Measurements from ENCODE around the gene DDX56.
"Not testable (repeated sequence)": the region's sequence is repeated elsewhere in the genome, so short reads cannot be mapped to it uniquely, and the experiment has no call there.

DDX56 gene

GRCh38 chr7:44604941-44605340 is 31.2 kb upstream of the DDX56 start:
- H3K79me2 ChIP-seq (ENCODE audit: low read length), result peaks cover 31% of the 10 kb centered on the region
- no peak overlapping the region for H3K9ac ChIP-seq (ENCODE audit: low read length)
- H3K36me3 ChIP-seq (replicated peaks; ENCODE audit: low read depth, low read length), result peaks cover 3% of the 10 kb centered on the region
- H3K4me3 ChIP-seq (ENCODE audit: low read length), result no peak overlapping the region
- peaks cover 7% of the 10 kb centered on the region; the same call in 1 of the 2 replicates for H4K20me1 ChIP-seq (ENCODE audit: insufficient read depth, low read length)
- 0 out of 2 replicates have a peak, but pooled peaks cover 2% of the 10 kb centered on the region for H3K27me3 ChIP-seq (ENCODE audit: low read depth, low read length)
- no peaks in the 10 kb centered on the region for H3K9me3 ChIP-seq (ENCODE audit: insufficient read depth, low read length)
- no peak overlapping the region for H2AFZ ChIP-seq (ENCODE audit: low read depth, low read length)
- H3K27ac ChIP-seq (ENCODE audit: low read length), result no peak overlapping the region
- TF ChIP-seq EZH2phosphoT487 (IDR thresholded peaks at IDR 0.05; ENCODE audit: low read depth) (no peak), CTCF (IDR thresholded peaks at IDR 0.05; ENCODE audit: low read depth, low read length) (no peak)
- H3K4me2 ChIP-seq (ENCODE audit: low read length), result peak overlapping the region; percentile 74; the same call in 1 of the 2 replicates
- H3K4me1 ChIP-seq (ENCODE audit: low read length), result peaks cover 19% of the 10 kb centered on the region

- Histone ChIP-seq H3K9me3 (ENCODE audit: insufficient read depth, low read length) (no peaks in the 10 kb centered on the region), H3K4me3 (ENCODE audit: low read length) (no peak overlapping the region), H3K27me3 (ENCODE audit: low read depth, low read length) (0 out of 2 replicates have a peak, but pooled peaks cover 2% of the 10 kb centered on the region), H3K4me2 (ENCODE audit: low read length) (no peak overlapping the region), H4K20me1 (ENCODE audit: insufficient read depth, low read length) (no peaks in the 10 kb centered on the region; the same call in 1 of the 2 replicates), H3K79me2 (ENCODE audit: low read length) (peaks cover 13% of the 10 kb centered on the region), H3K9ac (ENCODE audit: low read length) (no peak overlapping the region), H3K27ac (ENCODE audit: low read length) (no peak overlapping the region), H3K36me3 (replicated peaks; ENCODE audit: low read depth, low read length) (peaks cover 3% of the 10 kb centered on the region), H3K4me1 (ENCODE audit: low read length) (peaks cover 19% of the 10 kb centered on the region), H2AFZ (ENCODE audit: low read depth, low read length) (no peak overlapping the region)
- TF ChIP-seq CTCF (IDR thresholded peaks at IDR 0.05; ENCODE audit: low read depth, low read length), result no peak
- no peak for TF ChIP-seq EZH2phosphoT487 (IDR thresholded peaks at IDR 0.05; ENCODE audit: low read depth)
Measured at GRCh38 chr7:44603193-44603592, 29.5 kb upstream of the DDX56 start.

- Histone ChIP-seq H3K36me3 (replicated peaks; ENCODE audit: low read depth, low read length) (no peaks in the 10 kb centered on the region), H3K27ac (ENCODE audit: low read length) (no peak overlapping the region), H4K20me1 (ENCODE audit: insufficient read depth, low read length) (no peaks in the 10 kb centered on the region; the same call in 1 of the 2 replicates), H3K27me3 (ENCODE audit: low read depth, low read length) (0 out of 2 replicates have a peak, but pooled peaks cover 2% of the 10 kb centered on the region), H2AFZ (ENCODE audit: low read depth, low read length) (no peak overlapping the region), H3K4me3 (ENCODE audit: low read length) (no peak overlapping the region), H3K79me2 (ENCODE audit: low read length) (peaks cover 7% of the 10 kb centered on the region), H3K4me2 (ENCODE audit: low read length) (no peak overlapping the region), H3K9ac (ENCODE audit: low read length) (no peak overlapping the region), H3K9me3 (ENCODE audit: insufficient read depth, low read length) (no peaks in the 10 kb centered on the region), H3K4me1 (ENCODE audit: low read length) (peaks cover 13% of the 10 kb centered on the region)
- no peak for TF ChIP-seq CTCF (IDR thresholded peaks at IDR 0.05; ENCODE audit: low read depth, low read length)
- TF ChIP-seq EZH2phosphoT487 (IDR thresholded peaks at IDR 0.05; ENCODE audit: low read depth), result no peak
Measured at GRCh38 chr7:44602576-44602910, 28.8 kb upstream of the DDX56 start.

GRCh38 chr7:44599222-44599621 is 25.5 kb upstream of the DDX56 start:
- Histone ChIP-seq H3K36me3 (replicated peaks; ENCODE audit: low read depth, low read length) (no peaks in the 10 kb centered on the region), H3K4me2 (ENCODE audit: low read length) (no peak overlapping the region), H3K9me3 (ENCODE audit: insufficient read depth, low read length) (no peaks in the 10 kb centered on the region), H3K27me3 (ENCODE audit: low read depth, low read length) (0 out of 2 replicates have a peak, but pooled peaks cover 2% of the 10 kb centered on the region), H3K4me3 (ENCODE audit: low read length) (no peak overlapping the region), H2AFZ (ENCODE audit: low read depth, low read length) (no peak overlapping the region), H3K27ac (ENCODE audit: low read length) (no peak overlapping the region), H3K9ac (ENCODE audit: low read length) (no peak overlapping the region), H3K4me1 (ENCODE audit: low read length) (no peaks in the 10 kb centered on the region), H4K20me1 (ENCODE audit: insufficient read depth, low read length) (no peaks in the 10 kb centered on the region), H3K79me2 (ENCODE audit: low read length) (no peaks in the 10 kb centered on the region)
- TF ChIP-seq EZH2phosphoT487 (IDR thresholded peaks at IDR 0.05; ENCODE audit: low read depth), result no peak
- TF ChIP-seq CTCF (IDR thresholded peaks at IDR 0.05; ENCODE audit: low read depth, low read length), result no peak

- not testable (repeated sequence) for H3K79me2 ChIP-seq (ENCODE audit: low read length); H3K36me3 ChIP-seq (replicated peaks; ENCODE audit: low read depth, low read length); H3K4me1 ChIP-seq (ENCODE audit: low read length); H3K4me2 ChIP-seq (ENCODE audit: low read length); H3K9ac ChIP-seq (ENCODE audit: low read length); H3K27ac ChIP-seq (ENCODE audit: low read length); H3K27me3 ChIP-seq (ENCODE audit: low read depth, low read length); H3K4me3 ChIP-seq (ENCODE audit: low read length); H4K20me1 ChIP-seq (ENCODE audit: insufficient read depth, low read length); H3K9me3 ChIP-seq (ENCODE audit: insufficient read depth, low read length); H2AFZ ChIP-seq (ENCODE audit: low read depth, low read length)
Measured at GRCh38 chr7:44597181-44597580, 23.5 kb upstream of the DDX56 start.
